Measurements from ENCODE around the gene ING5.

- TF ChIP-seq CTCF (IDR thresholded peaks at IDR 0.05) (no peak), POLR2A (IDR thresholded peaks at IDR 0.05) (no peak)
Measured at GRCh38 chr2:241678307-241678706, 23.5 kb upstream of the ING5 start.
